Neuron (in vitro differentiated cells): ENCODE results near the gene TBL2.
"Not testable (repeated sequence)": the region's sequence is repeated elsewhere in the genome, so short reads cannot be mapped to it uniquely, and the experiment has no call there.

Experiments used
- H2AFZ ChIP-seq: one replicate; pipeline ENCODE4 v1.6.1; 2013; ENCODE audit warnings: low read depth, mild to moderate bottlenecking, inconsistent platforms, low read length, moderate library complexity
- H3K27me3 ChIP-seq: one replicate; pipeline ENCODE4 v1.6.1; 2013; ENCODE audit warnings: low read length; ENCODE audit not compliant: insufficient read depth
- H3K36me3 ChIP-seq: one replicate; pipeline ENCODE4 v1.6.1; 2013; ENCODE audit warnings: low read length; ENCODE audit not compliant: insufficient read depth
- H3K4me1 ChIP-seq: one replicate; pipeline ENCODE4 v1.6.1; 2013; ENCODE audit warnings: low read length; ENCODE audit not compliant: insufficient read depth
- H3K4me3 ChIP-seq: 2 replicates; pipeline ENCODE4 v1.5.1; 2013; ENCODE audit warnings: mild to moderate bottlenecking, low read length, moderate library complexity
- H3K9me3 ChIP-seq: one replicate; pipeline ENCODE4 v1.6.1; 2013; ENCODE audit warnings: low read length

TBL2 gene

GRCh38 chr7:73615886-73616285 is 37.5 kb upstream of the TBL2 start:
- Histone ChIP-seq H3K4me1 (no peaks in the 10 kb centered on the region), H3K9me3 (no peaks in the 10 kb centered on the region), H3K36me3 (no peaks in the 10 kb centered on the region), H3K4me3 (no peak overlapping the region), H3K27me3 (no peaks in the 10 kb centered on the region), H2AFZ (no peak overlapping the region)

GRCh38 chr7:73614937-73615336 is 36.6 kb upstream of the TBL2 start:
- not testable (repeated sequence) for H3K36me3 ChIP-seq, H3K4me3 ChIP-seq, H3K4me1 ChIP-seq, H3K27me3 ChIP-seq, H3K9me3 ChIP-seq, H2AFZ ChIP-seq

- Histone ChIP-seq H3K4me3 (no peak overlapping the region), H3K4me1 (no peaks in the 10 kb centered on the region), H3K9me3 (no peaks in the 10 kb centered on the region), H3K36me3 (no peaks in the 10 kb centered on the region), H3K27me3 (no peaks in the 10 kb centered on the region), H2AFZ (no peak overlapping the region)
Measured at GRCh38 chr7:73613954-73614735, 35.8 kb upstream of the TBL2 start.

DNA sequence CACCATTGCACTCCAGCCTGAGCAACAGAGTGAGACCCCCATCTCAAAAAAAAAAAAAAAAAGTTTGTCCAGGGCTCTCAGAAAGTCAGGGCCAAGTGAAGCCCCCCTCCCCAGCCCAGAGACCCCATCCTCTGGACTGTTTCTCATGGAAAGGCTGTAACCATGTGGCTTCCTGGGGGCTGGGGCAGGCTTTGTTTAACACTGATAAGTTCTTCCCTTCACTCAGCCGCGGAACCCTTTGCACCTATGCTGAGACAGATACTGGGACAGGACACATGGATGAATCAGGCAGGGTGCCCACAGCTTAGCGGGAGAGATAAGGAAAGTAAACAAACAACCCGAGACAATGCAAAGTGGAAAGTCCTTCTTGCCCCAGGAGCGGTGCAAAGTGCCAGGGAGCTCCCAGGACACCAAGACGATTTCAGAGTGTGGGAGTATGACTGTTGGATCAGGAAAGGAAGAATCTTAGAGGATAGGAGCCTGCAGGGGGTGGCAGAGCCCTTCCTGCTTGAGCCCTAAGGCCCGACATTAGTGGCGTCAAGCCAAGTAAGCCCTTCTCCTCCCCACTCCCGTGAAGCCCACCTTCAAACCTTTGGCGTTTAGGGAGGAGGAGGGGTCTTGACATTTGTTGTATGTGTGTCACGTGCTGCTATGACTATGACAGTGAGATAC is 34.4 kb upstream of the TBL2 start:
- no peaks in the 10 kb centered on the region for H3K27me3 ChIP-seq
- no peaks in the 10 kb centered on the region for H3K36me3 ChIP-seq
- H3K4me1 ChIP-seq: no peaks in the 10 kb centered on the region
- H3K9me3 ChIP-seq: no peaks in the 10 kb centered on the region
- H3K4me3 ChIP-seq: no peak overlapping the region
- H2AFZ ChIP-seq: no peak overlapping the region

DNA sequence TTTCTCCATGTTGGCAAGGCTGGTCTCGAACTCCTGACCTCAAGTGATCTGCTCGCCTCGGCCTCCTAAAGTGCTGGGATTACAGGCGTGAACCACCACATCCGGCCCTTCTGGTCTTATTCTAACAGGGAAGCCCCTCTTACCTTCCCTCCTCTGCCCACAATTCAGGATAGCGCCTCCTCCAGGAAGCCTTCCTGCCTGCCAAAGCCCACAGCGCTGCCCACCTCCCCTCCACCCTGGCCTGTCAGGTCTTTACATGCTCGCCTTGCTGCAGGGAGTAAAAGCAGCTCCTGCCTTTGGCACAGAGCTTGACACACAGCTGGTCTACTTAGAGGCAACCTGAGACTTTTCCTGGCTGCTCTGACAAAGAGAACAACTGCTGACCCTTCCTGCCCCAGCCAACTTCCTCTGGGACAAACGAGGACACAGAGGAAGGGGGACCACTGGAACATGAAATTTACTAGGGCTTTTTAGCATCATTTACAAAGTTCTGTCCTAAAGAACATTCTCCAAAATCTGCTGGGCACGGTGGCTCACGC is 32.7 kb upstream of the TBL2 start:
- no peaks in the 10 kb centered on the region for H3K36me3 ChIP-seq
- H3K27me3 ChIP-seq: peaks cover under 1% of the 10 kb centered on the region
- no peak overlapping the region for H3K4me3 ChIP-seq
- H2AFZ ChIP-seq: no peak overlapping the region
- no peaks in the 10 kb centered on the region for H3K9me3 ChIP-seq
- H3K4me1 ChIP-seq: no peaks in the 10 kb centered on the region

DNA sequence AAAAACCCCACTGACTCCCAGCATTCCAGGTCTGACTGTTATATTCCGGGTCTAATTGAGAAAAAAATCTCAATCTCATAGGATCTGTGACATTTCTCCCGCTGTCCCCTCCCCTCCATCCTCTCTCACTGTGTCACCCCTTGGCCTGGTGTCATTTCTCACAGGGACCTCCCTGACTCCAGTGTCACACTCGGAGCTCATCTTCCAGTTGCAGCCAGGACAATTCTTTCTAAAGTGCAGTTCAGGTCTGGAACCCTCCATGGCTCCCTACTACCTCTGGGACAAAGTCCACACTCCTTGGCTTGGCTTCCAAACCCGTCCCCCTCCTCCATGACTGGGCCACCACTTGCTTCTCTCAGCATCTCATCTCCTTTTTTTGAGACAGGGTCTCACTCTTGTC is 31.7 kb upstream of the TBL2 start:
- Histone ChIP-seq H3K27me3 (peaks cover 8% of the 10 kb centered on the region), H3K9me3 (no peaks in the 10 kb centered on the region), H3K4me3 (no peak overlapping the region), H3K4me1 (no peaks in the 10 kb centered on the region), H3K36me3 (no peaks in the 10 kb centered on the region), H2AFZ (no peak overlapping the region)

DNA sequence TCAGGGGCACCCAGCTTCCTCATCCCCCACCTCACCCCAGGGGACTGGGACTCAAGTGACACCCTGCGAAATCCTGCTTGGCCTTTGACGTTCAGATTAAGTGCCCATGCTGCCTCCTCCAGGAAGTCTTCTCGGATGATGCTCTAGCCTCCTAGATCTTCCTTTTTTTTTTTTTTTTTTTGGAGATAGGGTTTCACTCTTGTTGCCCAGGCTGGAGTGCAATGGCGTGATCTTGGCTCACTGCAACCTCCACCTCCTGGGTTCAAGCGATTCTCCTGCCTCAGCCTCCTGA is 29.3 kb upstream of the TBL2 start:
- not testable (repeated sequence) for H3K4me3 ChIP-seq, H3K36me3 ChIP-seq, H2AFZ ChIP-seq, H3K27me3 ChIP-seq, H3K4me1 ChIP-seq, H3K9me3 ChIP-seq

GRCh38 chr7:73606801-73607691 is 28.7 kb upstream of the TBL2 start:
- peaks cover 8% of the 10 kb centered on the region for H3K27me3 ChIP-seq
- H2AFZ ChIP-seq: no peak overlapping the region
- no peaks in the 10 kb centered on the region for H3K9me3 ChIP-seq
- no peaks in the 10 kb centered on the region for H3K36me3 ChIP-seq
- no peak overlapping the region for H3K4me3 ChIP-seq
- H3K4me1 ChIP-seq: no peaks in the 10 kb centered on the region

DNA sequence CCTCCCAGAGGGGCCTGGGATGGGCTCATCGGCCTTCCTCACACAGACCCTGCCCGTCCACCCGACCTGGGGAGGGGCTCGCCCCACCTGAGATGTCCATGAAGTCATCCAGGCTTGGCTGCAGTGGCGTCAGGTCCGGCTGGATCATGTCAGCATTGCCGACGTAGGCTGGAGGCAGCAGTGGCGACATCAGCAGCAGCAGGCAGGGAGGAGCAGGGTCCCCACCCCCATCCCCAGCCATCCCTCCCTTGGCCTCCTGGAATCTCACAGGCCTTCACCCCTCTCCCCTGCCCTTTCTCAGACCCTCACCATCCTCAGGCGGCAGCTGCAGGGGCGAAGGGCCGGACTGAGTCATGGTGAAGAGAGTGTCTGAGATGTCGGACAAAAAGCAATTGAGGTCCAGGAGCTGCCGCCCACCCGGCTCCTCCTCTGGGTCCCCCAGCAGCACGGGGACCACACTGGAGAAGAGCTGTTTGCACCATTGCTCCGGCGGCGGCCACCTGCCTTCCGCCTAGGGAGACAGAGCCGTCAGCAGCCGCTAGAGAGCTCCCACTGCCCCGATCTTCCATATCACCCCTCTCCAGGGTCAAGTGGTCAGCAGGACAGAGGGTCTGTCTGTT is 27.3 kb upstream of the TBL2 start:
- H3K36me3 ChIP-seq: no peaks in the 10 kb centered on the region
- H3K4me1 ChIP-seq: no peaks in the 10 kb centered on the region
- no peaks in the 10 kb centered on the region for H3K9me3 ChIP-seq
- peaks cover 11% of the 10 kb centered on the region for H3K27me3 ChIP-seq
- H2AFZ ChIP-seq: no peak overlapping the region
- H3K4me3 ChIP-seq: no peak overlapping the region

GRCh38 chr7:73602721-73603651 is 24.6 kb upstream of the TBL2 start:
- Histone ChIP-seq H3K27me3 (peaks cover 17% of the 10 kb centered on the region), H3K4me3 (no peak overlapping the region), H3K36me3 (no peaks in the 10 kb centered on the region), H3K4me1 (no peaks in the 10 kb centered on the region), H3K9me3 (no peaks in the 10 kb centered on the region), H2AFZ (no peak overlapping the region)

GRCh38 chr7:73599916-73600315 is 21.5 kb upstream of the TBL2 start:
- Histone ChIP-seq H3K9me3 (no peaks in the 10 kb centered on the region), H3K27me3 (peaks cover 24% of the 10 kb centered on the region), H2AFZ (no peak overlapping the region), H3K4me3 (no peak overlapping the region), H3K36me3 (no peaks in the 10 kb centered on the region), H3K4me1 (no peaks in the 10 kb centered on the region)
